Inflammatory macrophage (primary cell): ENCODE results near the gene HINT1.
"Not testable (repeated sequence)": the region's sequence is repeated elsewhere in the genome, so short reads cannot be mapped to it uniquely, and the experiment has no call there.

Experiments
- DNase-seq, 2 donors: peaks; one replicate each; pipeline ENCODE4 v3.0.0-alpha.2; 2020 to 2022
- total RNA-seq, 18 experiments: gene quantifications; one replicate each; lab custom pipeline; 2026; ENCODE audit warnings: mixed read lengths in 6 of 18, inconsistent platforms in 2 of 18; lab: John Stamatoyannopoulos, UW

Gene HINT1
- 66.0 to 154 (median 124) reads per million in 18 experiments for total RNA-seq

DNA sequence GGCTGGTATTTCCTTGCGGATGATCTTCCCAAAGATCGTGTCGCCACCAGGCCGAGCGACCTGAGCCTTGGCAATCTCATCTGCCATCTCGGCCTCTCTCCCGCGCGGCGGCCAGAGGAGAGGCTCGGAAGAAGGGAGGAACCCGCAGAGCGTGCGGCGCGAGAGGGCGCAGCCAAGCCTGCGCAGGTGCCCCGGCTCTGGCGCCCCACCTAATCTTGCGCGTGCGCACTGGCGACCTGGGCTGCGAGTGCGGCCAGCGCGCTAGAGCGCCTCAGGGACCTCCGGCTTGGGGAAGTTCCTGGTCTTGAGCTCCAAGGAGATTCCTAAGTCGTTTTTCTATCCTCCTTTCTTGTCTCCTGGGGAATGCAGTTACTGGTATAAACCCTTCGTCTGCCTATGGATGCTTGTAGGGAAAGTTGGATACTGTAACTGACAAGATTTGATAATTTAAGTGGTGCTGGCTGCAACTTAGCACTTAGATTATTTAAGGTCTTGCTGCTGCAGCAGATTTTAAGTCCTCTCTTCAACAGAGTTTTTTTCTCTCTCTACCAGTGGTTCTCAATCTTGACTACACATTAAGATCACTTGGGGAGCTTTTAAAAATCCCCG is at the start of gene HINT1:
TSS of gene HINT1 (minus strand) at position 138 of the 609 bp plus-strand sequence. CDS start at position 87, 51 bp downstream.
- peak; percentile 88 to 92 for DNase-seq

DNA sequence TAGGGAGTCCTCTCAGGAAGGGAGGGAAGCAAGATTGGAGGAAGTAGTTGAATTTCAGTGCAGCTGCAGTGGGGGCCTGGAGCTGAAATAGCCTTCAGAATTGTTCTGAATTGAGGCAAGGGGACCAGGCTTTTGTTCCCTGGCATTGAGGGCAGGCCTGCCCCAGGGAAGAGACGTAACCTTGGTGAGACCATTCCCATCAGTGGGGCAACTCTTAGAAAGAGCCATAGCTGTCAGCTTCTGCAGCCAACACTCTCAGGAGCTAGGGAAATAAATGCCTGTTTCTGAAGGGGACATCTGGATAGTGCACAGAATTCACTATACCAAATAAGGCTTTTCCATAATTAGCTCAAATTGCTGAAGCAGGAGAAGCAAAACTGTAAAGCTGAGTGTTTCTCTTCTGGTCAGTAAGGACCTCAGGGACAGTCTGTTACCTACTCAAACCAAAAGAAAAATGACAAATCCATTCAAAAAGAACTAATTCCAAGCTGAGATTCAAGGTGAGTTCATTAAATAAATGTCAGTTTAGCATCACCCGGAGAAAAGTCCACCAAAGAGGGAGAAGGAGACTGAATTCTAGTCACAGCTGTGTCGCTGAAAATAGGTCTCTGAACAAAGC is 49.7 kb upstream of the HINT1 start:
- no peak for DNase-seq

DNA sequence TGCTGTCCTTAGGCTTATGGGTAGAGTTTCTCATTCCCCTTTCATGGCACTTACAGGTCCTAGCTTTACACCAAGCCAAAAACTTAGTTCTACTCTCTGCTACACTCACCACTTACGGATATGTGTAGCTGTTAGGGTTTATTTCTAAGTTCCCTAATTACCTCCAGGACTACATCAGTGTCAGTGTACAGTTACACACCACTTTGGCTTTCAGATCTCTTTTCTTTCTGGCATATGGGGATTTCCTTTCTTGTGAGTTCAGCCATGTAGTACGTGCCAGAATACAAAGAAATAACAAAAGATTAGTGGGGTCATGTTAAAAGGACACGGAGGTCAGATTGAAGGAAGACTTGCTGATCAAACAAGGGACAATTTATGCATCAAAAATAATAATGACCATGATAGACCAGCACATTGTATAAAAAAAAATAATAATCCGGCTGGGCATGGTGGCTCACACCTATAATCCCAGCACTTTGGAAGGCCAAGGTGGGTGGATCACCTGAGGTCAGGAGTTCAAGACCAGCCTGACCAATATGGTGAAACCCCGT is 47.5 kb upstream of the HINT1 start:
- peak in 1 of 2 donors; percentile 33 for DNase-seq

DNA sequence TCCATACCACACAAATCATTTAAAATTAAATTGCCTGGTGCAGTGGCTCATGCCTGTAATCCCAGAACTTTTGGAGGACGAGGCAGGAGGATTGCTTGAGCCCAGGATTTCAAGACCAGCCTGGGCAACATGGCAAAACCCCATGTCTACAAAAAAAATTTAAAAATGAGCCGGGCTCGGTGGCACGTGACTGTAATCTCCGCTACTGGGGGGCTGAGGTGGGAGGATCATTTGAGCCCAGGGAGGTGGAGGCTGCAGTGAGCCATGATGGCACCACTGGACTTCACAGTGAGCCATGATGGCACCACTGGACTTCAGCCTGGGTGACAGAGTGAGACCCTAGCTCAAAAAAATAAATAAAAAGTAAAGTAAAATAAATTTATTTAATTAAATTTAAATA is 46.6 kb upstream of the HINT1 start:
- DNase-seq: no peak

DNA sequence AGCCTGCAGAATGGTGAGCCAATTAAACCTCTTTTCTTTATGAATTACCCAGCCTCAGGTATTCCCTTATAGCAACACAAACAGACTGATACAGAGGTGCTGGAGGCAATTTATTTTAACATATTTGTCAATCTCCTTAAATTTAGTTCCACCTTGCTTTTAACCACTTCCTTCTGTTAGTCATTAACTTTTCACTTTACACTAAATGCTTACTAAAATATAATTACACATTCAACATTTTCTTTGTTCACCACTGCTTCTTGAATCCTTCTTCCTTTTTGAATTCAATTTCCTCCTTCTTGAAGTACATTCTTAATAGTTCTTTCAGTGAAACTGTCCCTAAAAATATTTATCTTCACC is 45.1 kb upstream of the HINT1 start:
- DNase-seq: peak in 1 of 2 donors; percentile 42

DNA sequence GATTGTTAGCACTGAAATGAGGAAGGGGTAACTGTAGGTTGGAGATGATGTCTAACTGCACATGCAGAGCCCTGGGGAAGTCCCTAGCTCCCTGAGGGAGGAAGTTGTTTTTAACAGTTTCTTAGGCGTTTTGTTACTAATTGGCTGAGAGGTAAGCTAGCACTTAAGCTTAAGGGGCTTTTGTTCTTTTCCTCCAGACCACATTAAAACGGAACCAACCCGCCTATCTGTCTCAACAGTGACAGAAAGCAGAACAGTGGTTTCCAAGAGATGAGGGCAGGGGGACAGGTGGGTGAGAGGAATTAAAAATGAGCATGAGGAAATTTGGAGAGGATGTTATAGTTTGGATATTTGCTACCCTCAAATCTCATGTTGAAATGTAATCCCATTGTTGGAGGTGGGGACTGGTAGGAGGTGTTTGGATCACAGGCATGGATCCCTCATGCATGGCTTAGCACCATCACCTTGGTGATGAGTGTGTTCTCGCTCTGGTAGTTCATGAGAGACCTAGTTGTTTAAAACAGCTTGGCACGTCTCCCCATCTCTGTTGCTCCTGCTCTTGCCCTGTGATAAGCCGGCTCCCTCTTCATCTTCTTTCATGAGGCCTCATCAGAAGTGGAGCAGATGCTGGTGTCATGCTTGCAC is 44.6 kb upstream of the HINT1 start:
- DNase-seq: peak; percentile 89 to 92

DNA sequence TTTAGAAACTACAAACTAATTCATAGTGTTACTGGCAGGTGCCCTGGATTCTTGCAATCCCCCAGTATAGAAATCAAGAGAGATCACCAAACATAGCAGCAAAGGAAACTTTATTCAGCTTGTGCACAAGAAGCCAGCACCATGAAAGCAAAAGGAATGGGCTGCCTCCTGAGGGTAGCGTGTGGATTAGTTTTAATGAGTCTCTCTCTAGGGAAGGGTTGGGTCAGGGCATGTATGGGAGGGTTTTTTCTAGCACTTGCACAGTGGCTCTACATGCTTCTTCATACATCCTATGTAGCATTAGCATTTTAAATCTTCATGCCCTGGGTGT is 44.1 kb upstream of the HINT1 start:
- DNase-seq: no peak

DNA sequence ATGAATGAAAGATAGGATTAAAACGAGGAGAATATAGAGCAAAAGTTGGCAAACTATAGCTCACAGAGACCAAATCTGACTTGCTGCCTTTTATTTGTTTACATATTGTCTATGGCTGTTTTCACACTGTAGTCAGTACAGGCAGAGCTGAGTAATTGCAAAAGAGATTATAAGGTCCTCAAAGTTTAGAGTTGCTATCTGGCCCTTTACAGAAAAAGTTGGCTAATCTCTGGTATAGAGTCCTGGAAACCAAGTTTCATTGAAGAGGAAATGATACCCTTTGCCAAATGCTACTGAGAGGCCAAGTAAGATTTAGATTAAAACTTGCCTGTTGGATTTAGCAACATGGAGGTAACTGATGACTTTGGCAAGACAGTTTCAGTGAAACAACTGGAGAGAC is 41.7 kb upstream of the HINT1 start:
- DNase-seq: peak in 1 of 2 donors; percentile 55

DNA sequence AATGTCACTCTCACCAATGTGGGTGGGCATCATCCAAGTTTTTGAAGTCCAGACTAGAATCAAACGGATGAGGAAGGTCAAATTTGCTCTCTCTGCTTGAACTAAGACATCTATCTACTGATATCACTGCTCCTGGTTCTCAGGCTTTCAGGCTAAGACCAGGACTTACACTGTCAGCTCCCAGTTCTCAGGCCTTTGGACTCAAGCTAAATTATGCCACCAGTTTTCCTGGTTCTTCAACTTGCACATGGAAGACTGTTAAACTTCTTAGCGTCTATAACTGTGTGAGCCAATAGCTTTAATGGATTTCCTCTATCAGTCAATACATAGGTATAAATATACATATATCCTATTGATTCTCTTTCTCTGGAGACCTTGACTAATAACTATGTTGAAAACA is 41.0 kb upstream of the HINT1 start:
- DNase-seq: no peak

DNA sequence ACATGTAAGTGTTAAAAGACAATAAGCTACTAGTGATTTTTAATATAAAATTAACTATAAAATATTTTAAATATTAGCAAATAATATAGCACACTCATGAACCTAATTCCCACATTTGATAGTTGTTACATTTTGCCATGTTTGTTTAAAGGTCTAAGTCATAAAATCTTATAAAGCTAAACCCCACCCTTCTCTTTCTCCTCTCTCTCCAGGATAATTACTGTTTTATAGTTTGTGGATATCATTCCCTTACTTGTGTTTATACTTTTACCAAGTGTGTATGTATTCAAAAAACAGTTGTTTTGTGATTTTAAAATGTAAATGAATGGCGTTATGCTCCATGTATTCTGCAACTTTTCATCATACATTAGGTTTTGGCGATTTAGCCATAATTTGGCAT is 39.9 kb upstream of the HINT1 start:
- DNase-seq: no peak

DNA sequence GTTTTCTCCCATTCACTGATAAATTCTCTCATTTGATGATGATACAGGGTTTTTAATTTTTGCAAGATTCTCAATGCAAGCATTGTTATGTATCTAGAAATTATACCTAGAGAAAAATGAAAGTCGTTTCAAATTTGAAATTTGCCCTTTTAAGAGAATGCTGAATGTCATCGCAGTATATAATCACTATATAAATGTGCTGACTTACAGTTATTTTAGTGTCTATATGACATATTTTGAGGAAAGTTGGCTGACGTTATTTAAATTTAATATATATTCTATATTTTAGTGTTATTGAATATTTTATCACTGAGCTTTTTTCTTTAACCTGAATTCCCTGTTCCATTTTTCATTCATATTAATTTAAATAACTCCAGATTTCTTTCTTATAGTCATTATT is 35.5 kb upstream of the HINT1 start:
- no peak for DNase-seq

DNA sequence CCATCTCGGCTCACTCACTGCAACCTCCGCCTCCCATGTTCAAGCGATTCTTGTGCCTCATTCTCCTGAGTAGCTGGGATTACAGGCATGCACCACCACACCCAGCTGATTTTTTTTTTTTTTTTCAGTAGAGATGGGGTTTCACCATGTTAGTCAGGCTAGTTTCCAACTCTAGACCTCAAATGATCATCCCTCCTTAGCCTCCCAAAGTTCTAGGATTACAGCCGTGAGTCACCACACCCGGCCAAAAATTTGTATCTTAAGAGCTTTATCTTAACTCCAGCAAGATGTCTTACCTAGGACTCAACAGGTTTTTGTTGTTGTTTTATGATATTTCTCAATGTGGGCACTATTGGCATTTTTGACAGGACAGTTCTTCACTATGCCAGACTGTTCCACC is 33.6 kb upstream of the HINT1 start:
- no peak for DNase-seq

DNA sequence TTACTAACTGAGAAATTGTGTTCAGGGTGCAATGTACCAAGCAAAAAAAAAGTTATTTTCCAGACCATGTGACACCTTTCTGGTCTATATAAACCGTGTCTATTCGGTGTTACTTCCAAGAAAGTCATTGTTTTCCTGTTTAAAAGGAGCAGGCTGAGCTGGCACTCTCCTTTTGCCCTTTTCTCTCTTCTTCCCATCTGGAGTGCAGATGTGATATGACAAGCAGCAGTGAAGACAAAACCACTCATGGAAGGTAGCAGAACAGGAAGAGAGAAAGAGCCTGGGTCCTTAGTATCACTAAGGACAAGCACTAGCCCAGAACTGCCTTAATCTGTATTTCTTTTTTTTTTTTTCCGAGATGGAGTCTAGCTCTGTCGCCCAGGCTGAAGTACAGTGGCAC is 31.3 kb upstream of the HINT1 start:
- no peak for DNase-seq

DNA sequence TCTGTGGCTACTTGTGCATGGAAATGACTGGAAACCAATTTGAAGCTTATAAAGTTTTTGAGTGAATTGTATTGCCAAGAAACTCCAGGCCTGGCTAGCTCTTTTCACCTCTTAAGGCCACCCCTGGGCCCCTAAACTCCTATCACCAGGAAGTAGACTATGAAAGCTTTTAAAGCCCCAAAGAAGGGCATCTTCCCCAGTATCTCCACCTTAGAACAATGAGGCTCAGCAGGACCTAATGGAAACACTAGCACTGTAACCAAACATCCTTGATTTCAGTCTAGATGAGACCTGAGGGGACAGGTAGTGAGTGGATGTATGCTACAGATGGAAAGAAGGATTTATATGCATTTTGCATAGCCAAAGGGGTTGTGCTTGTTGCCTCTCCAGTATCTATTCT is 30.6 kb upstream of the HINT1 start:
- no peak for DNase-seq

DNA sequence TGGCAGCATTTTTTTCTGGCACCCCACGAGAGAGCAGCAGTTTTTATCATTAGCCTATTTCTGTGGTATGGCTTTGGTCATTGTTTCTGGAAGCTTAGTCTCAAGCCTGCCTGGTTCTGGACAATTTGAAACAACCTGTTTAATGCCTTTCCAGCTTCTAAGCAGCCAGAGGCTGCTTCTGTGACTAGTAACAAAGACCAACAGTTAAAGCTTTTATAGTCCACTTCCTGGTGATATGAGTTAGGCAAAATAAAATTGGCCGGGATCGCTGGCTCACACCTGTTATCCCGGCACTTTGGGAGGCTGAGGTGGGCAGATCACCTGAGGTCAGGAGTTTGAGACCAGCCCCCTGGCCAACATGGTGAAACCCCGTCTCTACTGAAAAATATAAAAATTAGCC is 29.7 kb upstream of the HINT1 start:
- DNase-seq: no peak

DNA sequence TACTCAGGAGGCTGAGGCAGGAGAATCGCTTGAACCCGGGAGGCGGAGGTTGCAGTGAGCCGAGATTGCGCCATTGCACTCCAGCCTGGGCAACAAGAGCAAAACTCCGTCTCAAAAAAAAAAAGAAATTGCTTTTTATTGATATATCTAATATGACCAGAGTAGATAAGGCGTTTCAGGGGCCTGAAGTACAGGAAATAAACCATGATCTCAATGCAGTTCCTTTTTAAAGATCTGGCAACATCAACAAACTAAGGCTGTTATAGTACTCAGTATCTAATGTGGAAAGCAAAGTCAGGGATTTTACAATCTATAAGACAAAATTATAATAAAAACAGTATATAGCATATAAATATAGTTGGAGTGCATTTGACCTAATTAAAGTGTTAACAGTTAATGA is 28.8 kb upstream of the HINT1 start:
- not testable (repeated sequence) for DNase-seq

DNA sequence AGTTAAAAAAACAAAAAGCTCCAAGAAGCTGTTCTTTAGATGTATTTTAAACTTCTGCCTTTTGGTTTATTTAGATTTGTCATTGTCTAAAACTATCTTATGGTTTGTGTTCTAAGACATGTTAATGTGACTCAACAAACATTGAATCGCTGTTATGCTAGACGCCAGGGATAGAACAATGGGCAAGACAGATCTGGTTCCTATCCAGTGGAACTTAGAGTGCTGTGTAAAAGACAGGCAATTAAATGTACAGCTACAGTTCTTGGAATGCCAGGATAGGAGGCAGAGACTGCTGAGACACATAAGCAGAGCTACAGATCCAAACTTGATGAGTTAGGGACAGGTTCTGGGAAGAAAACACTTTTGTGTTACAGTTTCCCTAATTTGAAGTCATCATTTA is 28.1 kb upstream of the HINT1 start:
- no peak for DNase-seq

DNA sequence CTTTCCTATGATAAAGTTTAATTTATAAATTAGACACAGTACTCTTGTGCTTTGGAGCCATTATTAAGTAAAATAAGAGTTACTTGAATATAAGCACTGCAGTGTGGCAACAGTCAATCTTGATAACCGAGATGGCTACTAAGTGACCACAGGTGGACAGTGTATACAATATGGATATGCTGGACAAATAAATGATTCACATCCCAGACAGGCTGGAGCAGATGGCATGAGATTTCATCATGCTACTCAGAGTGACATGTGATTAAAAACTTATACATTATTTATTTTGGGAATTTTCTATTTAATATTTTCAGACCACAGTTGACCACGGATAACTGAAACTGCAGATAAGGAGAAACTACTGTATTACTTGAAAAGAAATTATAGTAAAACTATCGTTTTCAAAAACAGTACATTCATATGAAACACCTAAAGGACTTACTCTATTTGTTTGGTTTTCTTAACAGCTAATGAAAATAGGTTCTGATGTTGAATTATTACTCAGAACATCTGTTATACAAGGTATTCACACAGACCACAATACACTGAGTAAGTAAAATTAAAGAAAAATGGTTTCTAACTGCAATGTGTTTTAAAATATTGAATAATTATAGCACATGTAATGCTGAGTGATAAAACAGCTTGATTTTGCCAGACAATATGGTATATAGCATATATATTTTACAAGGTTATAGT is 21.7 kb upstream of the HINT1 start:
- no peak for DNase-seq

DNA sequence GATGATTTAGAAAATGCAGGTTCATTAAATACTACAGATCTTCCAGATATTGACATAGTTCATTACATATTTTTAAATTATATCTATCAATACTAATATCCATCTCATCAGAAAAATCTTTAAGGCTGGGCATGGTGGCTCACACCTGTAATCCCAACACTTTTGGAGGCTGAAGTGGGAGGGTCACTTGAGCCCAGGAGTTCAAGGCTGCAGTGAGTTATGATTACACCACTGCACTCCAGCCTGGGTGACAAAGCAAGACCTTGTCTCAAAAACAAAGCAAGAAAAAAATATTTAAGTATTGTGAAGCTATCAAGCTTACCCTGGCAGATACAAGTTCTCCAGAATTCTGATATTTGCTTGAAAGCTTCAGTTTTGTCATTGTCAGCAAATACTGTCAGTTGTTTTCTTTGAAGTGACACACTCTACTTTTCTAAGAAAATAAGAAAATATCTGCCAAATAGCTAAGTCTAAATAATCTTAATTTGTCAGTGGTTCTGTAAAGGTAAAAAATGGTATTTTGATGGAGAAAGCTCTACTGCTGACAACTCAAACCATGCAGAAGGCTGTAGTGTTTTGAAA is 20.6 kb upstream of the HINT1 start:
- no peak for DNase-seq

DNA sequence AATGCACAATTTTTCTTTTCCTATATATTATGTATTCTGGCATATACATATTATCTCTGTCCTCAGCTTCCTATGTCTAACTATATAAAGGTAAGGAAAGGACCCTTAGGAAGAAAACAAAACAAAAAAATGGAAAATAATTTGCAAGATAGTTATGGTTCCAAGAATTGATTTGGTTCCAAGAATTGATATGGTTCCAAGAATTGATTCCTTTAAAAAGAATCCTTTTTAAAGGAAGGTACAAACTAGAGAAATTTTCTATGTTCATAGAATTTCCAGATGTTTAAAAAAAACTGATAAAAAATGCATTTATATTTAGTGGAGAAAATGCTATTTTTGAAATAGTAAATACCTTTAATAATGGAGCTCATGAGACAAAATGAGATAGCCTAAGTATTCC is 17.8 kb upstream of the HINT1 start:
- no peak for DNase-seq

DNA sequence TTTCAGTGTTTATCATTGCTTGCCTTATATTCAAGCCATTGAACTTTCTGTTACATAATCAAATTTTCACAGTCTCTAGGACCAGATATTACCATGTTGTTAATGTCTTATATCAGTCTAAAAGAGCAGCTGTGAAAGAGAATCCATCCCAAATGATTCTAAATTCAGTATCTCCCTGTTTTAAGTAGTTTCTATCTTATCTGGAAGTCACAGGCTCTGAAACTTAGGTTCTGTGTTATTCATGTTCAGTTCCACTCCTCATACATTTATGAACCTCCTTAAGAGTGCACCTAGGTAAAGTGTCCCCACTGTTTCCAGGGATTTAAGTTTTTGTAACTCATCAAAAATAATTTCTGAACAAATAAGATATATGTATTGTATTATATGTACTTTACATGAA is 15.4 kb upstream of the HINT1 start:
- DNase-seq: no peak

DNA sequence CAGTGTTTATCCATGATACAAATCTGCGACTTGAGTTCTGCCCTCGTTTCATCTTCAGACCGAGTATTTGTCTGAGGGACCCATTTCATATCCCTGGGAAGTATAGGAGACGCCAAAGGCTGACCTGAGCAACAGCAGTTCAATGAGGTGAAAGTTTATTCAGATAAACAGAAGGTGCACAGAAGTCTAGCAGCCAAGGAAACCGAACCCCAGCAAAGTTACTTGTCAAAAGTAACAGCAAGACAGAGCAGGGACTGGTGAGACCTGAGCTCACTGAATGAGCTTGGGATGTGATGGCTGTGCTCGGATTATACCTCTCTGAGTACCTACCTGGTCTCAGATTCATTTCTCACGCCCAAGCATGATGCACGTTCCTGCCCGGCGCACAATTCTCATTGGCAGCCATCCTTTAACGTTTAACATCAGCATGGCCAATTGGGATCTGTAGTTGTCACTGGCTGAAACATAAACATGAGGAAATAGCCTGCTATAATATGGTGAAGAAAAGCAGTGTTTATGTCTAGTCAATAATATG is 6.3 kb upstream of the HINT1 start:
- no peak for DNase-seq
